Peyer's patch (tissue), 4 donors: ENCODE data around the gene NCBP2.
A peak's percentile ranks its signal among the peaks of the same experiment; 100 is the strongest.

ENCODE experiments used
- POLR2A ChIP-seq, 2 donors: fragments of 450-650 bp; IDR thresholded peaks; one replicate each; pipeline ENCODE4 v1.5.1; 2017; ENCODE audit warnings: antibody characterized with exemption in 2 of 2, mild to moderate bottlenecking in 2 of 2, moderate library complexity in 2 of 2
- TF ChIP-seq, protein P1 (sequence below), 6 experiments: fragments of 450-650 bp in 4 of 6; fragments of 200-600 bp in 2 of 6; sonication (generic) in 1 of 6; IDR thresholded peaks; one replicate each; pipeline ENCODE4 v1.5.1; 2017 to 2019; ENCODE audit warnings: antibody characterized with exemption in 6 of 6, mild to moderate bottlenecking in 3 of 6, moderate library complexity in 1 of 6

DNA sequence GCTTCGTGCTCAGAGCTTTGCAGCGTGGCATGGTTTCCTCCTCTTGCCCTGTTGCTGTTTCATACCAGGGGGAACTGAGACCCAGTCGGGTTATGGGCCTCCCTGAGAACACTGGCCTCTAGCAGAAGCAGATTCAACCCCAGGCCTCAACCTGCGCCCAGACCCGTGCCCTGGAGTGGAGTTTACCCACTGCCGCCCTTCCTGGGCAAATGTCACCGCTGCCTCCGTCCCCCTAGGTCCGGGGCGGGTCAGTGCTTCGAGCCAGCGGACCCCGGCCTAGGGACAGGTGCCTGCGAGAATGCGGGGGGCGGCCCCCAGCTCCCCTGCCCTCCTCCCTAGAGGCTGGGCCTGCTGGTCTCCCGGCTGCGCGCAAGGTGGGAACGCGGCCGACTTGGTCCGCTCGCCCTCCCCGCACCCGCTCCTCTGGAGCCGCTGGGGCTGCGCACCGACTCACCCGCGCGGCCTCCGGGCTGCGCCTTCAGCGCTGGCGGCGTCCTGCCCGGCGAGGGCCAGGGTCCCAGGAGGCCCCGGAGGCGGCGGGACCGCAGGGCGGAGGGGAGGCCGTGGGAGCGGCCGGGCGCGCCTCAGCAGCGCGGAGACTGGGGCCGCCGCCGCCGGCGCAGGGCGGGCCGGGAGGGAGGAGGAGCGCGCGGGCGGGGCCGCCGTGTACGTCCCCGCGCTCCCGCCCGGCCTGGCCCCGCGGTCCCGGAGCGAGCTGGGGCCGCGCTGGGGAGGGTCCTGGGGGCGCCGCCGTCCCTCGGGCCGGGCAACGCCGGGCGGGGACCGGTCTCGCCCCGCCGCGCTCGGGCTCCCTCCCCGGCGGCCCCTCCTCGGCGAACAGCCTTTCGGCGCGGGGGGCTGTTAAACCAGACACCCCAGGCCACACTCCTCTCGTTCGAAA lies 26.2 kb upstream of the NCBP2 start, which contains the start of gene PIGZ:
- TF ChIP-seq, protein P1, sequence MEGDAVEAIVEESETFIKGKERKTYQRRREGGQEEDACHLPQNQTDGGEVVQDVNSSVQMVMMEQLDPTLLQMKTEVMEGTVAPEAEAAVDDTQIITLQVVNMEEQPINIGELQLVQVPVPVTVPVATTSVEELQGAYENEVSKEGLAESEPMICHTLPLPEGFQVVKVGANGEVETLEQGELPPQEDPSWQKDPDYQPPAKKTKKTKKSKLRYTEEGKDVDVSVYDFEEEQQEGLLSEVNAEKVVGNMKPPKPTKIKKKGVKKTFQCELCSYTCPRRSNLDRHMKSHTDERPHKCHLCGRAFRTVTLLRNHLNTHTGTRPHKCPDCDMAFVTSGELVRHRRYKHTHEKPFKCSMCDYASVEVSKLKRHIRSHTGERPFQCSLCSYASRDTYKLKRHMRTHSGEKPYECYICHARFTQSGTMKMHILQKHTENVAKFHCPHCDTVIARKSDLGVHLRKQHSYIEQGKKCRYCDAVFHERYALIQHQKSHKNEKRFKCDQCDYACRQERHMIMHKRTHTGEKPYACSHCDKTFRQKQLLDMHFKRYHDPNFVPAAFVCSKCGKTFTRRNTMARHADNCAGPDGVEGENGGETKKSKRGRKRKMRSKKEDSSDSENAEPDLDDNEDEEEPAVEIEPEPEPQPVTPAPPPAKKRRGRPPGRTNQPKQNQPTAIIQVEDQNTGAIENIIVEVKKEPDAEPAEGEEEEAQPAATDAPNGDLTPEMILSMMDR (IDR thresholded peaks at IDR 0.05), result no peak
- TF ChIP-seq POLR2A (IDR thresholded peaks at IDR 0.05), result peak in 1 of 2 donors; percentile 54
